Breast epithelium (tissue), 4 donors: Measurements from ENCODE around the gene SLC35F4. TPM values are rescaled to one million over a fixed set of nuclear protein-coding genes. Genes with fewer than 3 reads are reported as not detected.

Experiments
- DNase-seq, 2 donors: peaks; one replicate each; pipeline ENCODE4 v3.0.0-alpha.2; 2019; ENCODE audit warnings: low spot score in 2 of 2
- H3K27ac ChIP-seq, 2 donors: fragments of 200-600 bp; sonication (generic) in 1 of 2; one replicate each; pipeline ENCODE4 v1.5.1; 2016 to 2019; ENCODE audit warnings: mild to moderate bottlenecking in 1 of 2
- H3K27me3 ChIP-seq, 2 donors: fragments of 200-600 bp; sonication (generic) in 1 of 2; one replicate each; pipeline versions ENCODE4 v1.5.1 to v1.6.0; 2017 to 2019; ENCODE audit warnings: control low read depth in 1 of 2, mild to moderate bottlenecking in 1 of 2
- H3K36me3 ChIP-seq: fragments of 200-600 bp; one replicate; pipeline ENCODE4 v1.5.1; 2019
- H3K4me1 ChIP-seq, 2 donors: fragments of 200-600 bp; sonication (generic); one replicate each; pipeline ENCODE4 v1.5.1; 2016 to 2019; ENCODE audit warnings: control low read depth in 1 of 2
- H3K4me3 ChIP-seq, 3 donors: fragments of 200-600 bp; sonication (generic); 1 replicate in 2 of 3; 2 replicates in 1 of 3; pipeline ENCODE4 v1.5.1; 2016 to 2019; ENCODE audit warnings: mild to moderate bottlenecking in 3 of 3, moderate library complexity in 2 of 3
- H3K9me3 ChIP-seq, 2 donors: fragments of 200-600 bp; sonication (generic) in 1 of 2; one replicate each; pipeline ENCODE4 v1.5.1; 2016 to 2019; ENCODE audit warnings: control low read depth in 1 of 2
- POLR2A ChIP-seq: fragments of 450-650 bp; IDR thresholded peaks from one replicate; pipeline ENCODE4 v1.6.1; 2016; ENCODE audit warnings: antibody characterized with exemption, mild to moderate bottlenecking, moderate library complexity
- POLR2AphosphoS5 ChIP-seq, 3 donors: sonication (generic); formaldehyde crosslinking; IDR thresholded peaks; one replicate each; pipeline ENCODE4 v1.6.1; 2017; ENCODE audit warnings: antibody characterized with exemption in 3 of 3
- intact Hi-C: fragments of 100-400 bp; cut with DNase I; formaldehyde crosslinking; loops from one replicate; pipeline ENCODE4 v1.15.1; 2023; ENCODE audit warnings: low total_unique reads
- total RNA-seq, 3 donors: library from RNA; depleted of rRNA; stranded (reverse); fragments of >200 nt; gene quantifications; one replicate each; pipeline ENCODE4 v1.1.0, GENCODE V29; 2016
- TF ChIP-seq, protein P1 (sequence below), 3 donors: fragments of 450-650 bp; IDR thresholded peaks; one replicate each; pipeline ENCODE4 v1.5.1; 2016 to 2017; ENCODE audit warnings: antibody characterized with exemption in 3 of 3, mild to moderate bottlenecking in 3 of 3, moderate library complexity in 3 of 3

SLC35F4 gene
- total RNA-seq, 3 donors from 2014 or later = not detected

DNA sequence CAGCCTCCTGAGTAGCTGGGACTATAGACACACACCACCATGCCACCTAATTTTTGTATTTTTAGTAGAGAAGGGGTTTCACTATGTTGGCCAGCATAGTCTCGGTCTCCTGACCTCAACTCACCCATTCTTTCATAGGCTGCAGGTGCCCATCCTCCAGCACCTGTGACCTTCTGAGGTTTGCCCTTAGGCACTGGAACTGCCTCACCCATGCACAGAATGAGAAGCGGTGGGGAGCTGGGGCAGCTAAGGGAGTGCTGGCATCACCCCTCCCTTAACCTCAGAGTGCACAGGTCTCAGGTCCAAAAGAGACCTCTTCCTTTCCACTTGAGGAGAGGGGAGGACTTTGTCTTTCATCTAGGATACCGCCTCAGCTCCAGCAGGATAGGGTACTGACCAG is 194.9 kb downstream of the SLC35F4 start:
- TF ChIP-seq POLR2AphosphoS5 (IDR thresholded peaks at IDR 0.05) (no peak), POLR2A (no peak)
- TF ChIP-seq, protein P1, sequence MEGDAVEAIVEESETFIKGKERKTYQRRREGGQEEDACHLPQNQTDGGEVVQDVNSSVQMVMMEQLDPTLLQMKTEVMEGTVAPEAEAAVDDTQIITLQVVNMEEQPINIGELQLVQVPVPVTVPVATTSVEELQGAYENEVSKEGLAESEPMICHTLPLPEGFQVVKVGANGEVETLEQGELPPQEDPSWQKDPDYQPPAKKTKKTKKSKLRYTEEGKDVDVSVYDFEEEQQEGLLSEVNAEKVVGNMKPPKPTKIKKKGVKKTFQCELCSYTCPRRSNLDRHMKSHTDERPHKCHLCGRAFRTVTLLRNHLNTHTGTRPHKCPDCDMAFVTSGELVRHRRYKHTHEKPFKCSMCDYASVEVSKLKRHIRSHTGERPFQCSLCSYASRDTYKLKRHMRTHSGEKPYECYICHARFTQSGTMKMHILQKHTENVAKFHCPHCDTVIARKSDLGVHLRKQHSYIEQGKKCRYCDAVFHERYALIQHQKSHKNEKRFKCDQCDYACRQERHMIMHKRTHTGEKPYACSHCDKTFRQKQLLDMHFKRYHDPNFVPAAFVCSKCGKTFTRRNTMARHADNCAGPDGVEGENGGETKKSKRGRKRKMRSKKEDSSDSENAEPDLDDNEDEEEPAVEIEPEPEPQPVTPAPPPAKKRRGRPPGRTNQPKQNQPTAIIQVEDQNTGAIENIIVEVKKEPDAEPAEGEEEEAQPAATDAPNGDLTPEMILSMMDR (IDR thresholded peaks at IDR 0.05) = no peak
- H3K4me3 ChIP-seq = no peak overlapping the region
- H3K4me1 ChIP-seq = no peaks in the 10 kb centered on the region
- no peaks in the 10 kb centered on the region for H3K9me3 ChIP-seq
- no peak for DNase-seq
- no peaks in the 10 kb centered on the region for H3K36me3 ChIP-seq
- H3K27ac ChIP-seq = no peak overlapping the region
- no peaks in the 10 kb centered on the region for H3K27me3 ChIP-seq
- intact Hi-C loops = no loop called here

- Histone ChIP-seq H3K9me3 (peaks cover 0 to 9% of the 10 kb centered on the region in 2 donors), H3K27me3 (no peaks in the 10 kb centered on the region), H3K4me3 (no peak overlapping the region), H3K4me1 (no peaks in the 10 kb centered on the region), H3K27ac (no peak overlapping the region), H3K36me3 (no peaks in the 10 kb centered on the region)
- TF ChIP-seq POLR2AphosphoS5 (IDR thresholded peaks at IDR 0.05) = no peak
- TF ChIP-seq, protein P1 (IDR thresholded peaks at IDR 0.05) = no peak
- no peak for TF ChIP-seq POLR2A
- intact Hi-C loops = no loop called here
- no peak for DNase-seq
These were observed 205.7 kb downstream of the SLC35F4 start for GRCh38 chr14:57660208-57660607.

- intact Hi-C loops = no loop called here
- TF ChIP-seq, protein P1 (IDR thresholded peaks at IDR 0.05) = no peak
- TF ChIP-seq POLR2AphosphoS5 (IDR thresholded peaks at IDR 0.05) = no peak
- no peak for TF ChIP-seq POLR2A
- H3K27me3 ChIP-seq = no peaks in the 10 kb centered on the region
- H3K9me3 ChIP-seq = peaks cover 0 to 9% of the 10 kb centered on the region in 2 donors
- H3K27ac ChIP-seq = no peak overlapping the region
- H3K4me3 ChIP-seq = no peak overlapping the region
- H3K4me1 ChIP-seq = no peaks in the 10 kb centered on the region
- no peaks in the 10 kb centered on the region for H3K36me3 ChIP-seq
- DNase-seq = no peak
These were observed 206.8 kb downstream of the SLC35F4 start for GRCh38 chr14:57659052-57659451.

- TF ChIP-seq POLR2A = no peak
- TF ChIP-seq POLR2AphosphoS5 (IDR thresholded peaks at IDR 0.05) = no peak
- TF ChIP-seq, protein P1 (IDR thresholded peaks at IDR 0.05) = no peak
- no peak overlapping the region for H3K4me3 ChIP-seq
- no peak overlapping the region for H3K27ac ChIP-seq
- H3K9me3 ChIP-seq = peaks cover 0 to 4% of the 10 kb centered on the region in 2 donors
- intact Hi-C loops = no loop called here
- no peaks in the 10 kb centered on the region for H3K36me3 ChIP-seq
- no peak for DNase-seq
- H3K27me3 ChIP-seq = no peaks in the 10 kb centered on the region
- no peaks in the 10 kb centered on the region for H3K4me1 ChIP-seq
These were observed 208.4 kb downstream of the SLC35F4 start for GRCh38 chr14:57657487-57657886.

- Histone ChIP-seq H3K27ac (no peak overlapping the region), H3K36me3 (no peaks in the 10 kb centered on the region), H3K4me1 (no peaks in the 10 kb centered on the region), H3K4me3 (no peak overlapping the region), H3K9me3 (no peaks in the 10 kb centered on the region), H3K27me3 (no peaks in the 10 kb centered on the region)
- DNase-seq = no peak
- intact Hi-C loops = no loop called here
- TF ChIP-seq, protein P1 (IDR thresholded peaks at IDR 0.05) = no peak
- TF ChIP-seq POLR2A (no peak), POLR2AphosphoS5 (IDR thresholded peaks at IDR 0.05) (no peak)
These were observed 209.0 kb downstream of the SLC35F4 start for GRCh38 chr14:57656853-57657252.
